NCI-H345 (cell line): Measurements from ENCODE around the gene SPATA13.
A peak's percentile ranks its signal among the peaks of the same experiment; 100 is the strongest.
"Not testable (repeated sequence)": the region's sequence is repeated elsewhere in the genome, so short reads cannot be mapped to it uniquely, and the experiment has no call there.

ENCODE experiments used
- DNase-seq: peaks from one replicate; lab custom pipeline; 2025; lab: John Stamatoyannopoulos, UW

The SPATA13 gene

GRCh38 chr13:24160458-24161009 lies at the start of gene SPATA13:
Gene SPATA13 (plus strand): TSS chr13:24160720. CDS start chr13:24222930, 62,210 bp downstream.
- peak; percentile 91 for DNase-seq

- no peak for DNase-seq
These were observed 47.7 kb upstream of the SPATA13 start for GRCh38 chr13:24112791-24113190.

GRCh38 chr13:24115671-24116070 lies 44.8 kb upstream of the SPATA13 start:
- DNase-seq, result no peak

GRCh38 chr13:24116131-24116530 lies 44.4 kb upstream of the SPATA13 start:
- no peak for DNase-seq

DNA sequence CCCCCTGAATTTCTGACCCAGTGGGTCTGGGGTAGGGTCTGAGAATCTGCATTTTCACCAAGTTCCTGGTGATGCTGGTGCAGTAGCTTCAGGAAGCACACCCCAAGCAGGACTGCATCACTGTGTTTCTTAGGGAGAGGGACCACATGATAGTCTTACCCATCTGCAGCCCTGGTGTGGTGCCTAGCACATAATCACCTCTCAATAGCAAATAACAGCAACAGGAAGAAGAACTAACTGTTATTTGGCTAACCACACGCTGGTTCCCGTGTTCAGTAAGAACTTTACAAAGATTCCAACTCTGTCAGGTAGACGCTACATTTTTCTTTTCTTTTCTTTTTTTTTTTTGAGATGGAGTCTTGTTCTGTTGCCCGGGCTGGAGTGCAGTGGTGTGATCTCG lies 41.9 kb upstream of the SPATA13 start:
- no peak for DNase-seq

DNA sequence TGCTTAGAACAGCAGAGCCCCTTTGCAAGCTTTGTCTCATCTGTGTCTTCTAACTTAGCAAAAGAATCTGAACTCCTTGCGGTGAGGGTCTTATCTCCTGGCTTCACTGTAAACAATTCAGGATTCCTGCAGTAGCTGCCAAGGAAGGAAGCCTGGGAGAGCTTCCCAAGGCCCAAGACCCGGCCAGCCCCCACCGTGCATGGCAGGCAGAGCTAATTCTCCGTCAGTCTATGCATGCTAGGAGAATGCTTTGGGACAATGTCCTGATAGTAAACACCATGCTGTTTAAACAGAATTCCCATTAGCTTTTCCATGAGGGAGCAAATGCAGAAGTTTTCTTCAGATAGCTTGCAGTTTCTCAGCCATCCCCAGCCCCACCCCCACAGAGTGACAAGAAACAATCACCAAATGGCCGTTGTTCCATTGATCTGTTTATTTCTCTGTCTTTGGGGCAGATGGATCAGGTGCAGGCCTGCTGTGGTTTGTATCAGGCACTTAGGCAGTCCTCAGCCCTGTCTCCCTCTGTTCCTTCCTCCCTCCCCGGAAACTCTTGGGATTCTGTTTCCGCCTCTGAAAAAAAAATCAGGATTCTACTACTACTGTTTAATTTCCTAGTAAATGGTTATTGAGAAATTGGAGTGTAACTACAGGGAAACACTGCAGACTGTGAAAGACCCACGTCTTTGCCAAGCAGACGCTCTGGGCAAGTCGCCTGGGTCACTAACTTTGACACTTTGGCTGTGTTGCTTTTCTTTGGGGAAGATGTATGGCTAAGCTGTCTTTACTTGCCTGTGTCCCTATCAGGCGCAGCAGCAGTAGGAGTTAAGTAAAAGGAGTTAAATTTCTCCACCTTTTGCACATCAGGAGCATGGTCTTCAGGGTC lies 40.7 kb upstream of the SPATA13 start:
- DNase-seq, result no peak

DNA sequence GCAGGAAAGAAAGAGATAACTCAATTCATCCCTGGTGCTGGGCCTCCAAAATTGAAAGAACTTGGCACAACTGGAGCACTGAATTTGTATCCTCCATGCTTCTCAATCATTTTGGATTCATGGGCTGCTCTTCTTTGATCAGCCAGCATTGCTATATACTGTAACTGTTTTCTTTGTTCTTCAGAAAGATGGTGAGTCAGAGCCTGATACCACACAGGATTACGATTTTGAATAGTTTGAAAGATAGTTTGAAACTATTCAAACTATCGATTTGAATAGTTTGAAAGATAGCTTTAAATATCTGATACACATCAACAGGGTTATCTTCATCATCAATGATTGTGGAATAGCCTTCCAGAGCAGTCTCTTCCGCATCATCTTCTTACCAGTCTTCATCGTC lies 38.5 kb upstream of the SPATA13 start:
- not testable (repeated sequence) for DNase-seq

DNA sequence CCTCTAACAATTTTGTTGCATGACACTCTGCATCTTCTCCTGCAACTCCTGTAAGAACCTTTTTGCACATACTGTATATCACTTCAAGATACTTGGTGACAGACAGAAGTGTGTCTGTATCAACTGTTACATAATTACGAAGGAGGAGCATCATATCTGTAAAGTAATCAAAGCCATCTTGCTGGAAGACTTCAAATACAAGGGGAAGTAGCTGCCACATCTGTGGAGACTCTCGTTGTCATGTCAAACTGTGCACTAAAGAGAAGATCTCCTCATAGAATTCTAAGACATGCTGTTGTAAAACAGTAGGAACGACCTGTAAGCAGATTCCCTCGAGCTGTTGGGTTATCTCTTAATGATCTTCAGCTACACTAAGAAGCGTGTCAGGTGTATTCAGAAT lies 38.0 kb upstream of the SPATA13 start:
- DNase-seq, result no peak

DNA sequence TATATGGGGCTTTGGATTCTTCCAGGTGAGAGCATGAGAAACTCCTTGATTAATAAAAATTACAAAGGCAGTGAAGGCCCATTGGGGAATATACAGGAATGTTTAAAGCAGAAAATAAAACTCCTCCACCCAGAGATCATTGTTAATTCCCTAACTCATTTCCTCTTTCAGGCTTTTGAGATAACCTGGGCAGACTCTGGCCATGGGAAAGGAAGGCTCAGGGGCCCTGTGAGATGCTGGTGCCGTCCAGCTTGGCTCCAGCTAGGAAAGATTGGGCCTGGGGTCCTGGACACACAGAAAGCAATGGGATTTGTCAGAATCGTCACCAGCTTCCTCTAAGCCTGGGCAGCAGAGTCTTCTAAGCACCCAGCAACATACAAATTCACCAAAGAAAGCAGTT lies 36.8 kb upstream of the SPATA13 start:
- DNase-seq, result no peak

DNA sequence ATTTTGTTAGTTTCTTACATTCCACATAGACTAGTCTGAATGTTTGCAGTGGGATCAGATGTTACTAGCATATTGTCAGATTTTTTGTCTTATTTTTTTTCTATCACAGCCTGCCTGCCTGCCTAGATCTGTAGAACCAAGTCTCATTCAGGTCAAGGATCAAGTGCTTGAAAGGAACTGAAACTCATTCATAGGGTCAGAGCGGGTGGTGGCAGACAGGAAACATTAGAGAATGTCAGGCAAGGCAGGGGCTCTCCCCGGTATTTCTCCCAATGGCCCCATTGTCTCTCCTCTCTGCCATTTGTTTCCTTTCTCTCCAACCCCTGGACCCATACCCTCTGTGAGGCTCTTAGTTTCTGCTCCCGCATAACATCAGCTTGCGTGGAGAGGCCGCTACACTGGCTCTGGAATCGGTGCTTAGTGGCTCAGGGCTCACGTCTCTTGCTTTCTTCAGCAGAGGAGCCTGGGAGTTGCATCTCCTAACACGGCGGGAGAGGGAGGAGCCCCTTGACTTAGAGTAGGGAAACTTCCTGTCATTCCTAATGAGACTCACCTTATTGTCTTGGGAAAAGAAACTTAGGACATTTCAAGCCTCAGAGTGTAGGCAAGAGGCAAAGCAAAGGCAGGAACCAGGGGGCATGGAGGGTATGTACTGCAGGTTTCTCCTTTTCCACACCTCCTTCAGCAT lies 35.6 kb upstream of the SPATA13 start:
- DNase-seq, result no peak

DNA sequence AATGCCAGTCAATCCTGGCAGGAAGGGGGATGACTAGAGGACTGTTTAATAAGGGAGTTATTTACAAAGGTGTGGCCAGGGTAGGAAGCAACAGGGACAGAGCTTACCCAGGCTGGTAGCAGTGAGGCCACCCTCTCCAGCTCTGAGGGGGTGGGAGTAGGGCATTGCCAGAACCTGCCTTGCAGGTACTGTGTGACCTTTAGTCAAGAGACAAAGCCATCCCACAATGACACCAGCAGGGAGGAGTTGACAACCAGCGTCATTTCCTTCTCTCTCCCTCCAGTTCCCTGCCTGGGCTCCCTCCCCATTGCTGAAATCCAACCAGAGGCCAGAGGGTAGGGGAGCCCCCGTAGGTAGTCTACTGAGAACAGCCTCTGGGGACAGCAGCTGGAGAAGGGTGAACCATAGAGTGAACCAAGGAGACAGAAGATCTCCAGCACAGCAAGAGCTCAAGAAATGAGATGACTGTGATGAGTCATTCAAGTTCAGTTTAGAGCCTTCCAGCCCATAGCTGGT lies 33.3 kb upstream of the SPATA13 start:
- no peak for DNase-seq

- no peak for DNase-seq
These were observed 32.4 kb upstream of the SPATA13 start for GRCh38 chr13:24128112-24128511.

GRCh38 chr13:24128962-24129361 lies 31.6 kb upstream of the SPATA13 start:
- no peak for DNase-seq

DNA sequence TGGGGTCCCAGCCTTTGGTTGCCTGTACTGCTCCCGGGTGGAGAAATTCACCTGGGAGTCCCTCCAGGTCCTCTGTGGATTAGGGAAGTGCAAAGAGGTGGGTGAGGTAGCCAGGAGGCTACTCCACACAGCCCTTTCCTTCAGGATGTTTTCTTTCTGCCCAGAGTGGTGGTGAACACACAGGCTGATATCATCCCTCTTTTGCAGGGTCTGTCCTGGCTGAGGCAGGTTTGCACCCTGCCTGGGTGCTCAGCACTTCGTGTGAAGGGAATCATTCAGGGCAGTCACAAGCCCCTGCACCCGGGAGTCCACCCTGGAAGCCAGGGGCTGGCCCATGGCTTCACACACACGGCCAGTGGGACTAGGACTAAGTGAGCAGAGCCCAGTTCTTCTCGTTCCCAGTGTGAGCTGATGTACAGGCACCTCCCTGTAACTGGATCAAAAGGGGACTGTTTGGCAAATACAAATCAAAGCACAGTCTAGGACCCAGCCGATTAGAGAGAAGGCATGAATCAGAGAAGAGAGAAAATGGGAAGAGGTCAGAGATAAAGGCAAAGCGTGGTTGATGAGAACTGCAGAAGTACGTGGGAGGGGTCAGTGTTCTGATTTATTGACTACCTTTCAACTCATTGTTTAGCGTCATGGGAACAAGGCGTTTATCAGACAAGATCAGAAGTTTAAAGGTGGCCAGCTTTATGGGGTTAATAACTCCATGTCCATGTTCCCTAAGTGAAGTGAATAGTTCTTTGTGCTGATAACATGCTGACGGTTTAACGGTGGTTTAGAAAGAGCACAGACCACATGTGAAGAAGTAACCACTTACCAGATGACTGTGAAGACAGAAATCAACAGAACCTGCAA lies 30.4 kb upstream of the SPATA13 start:
- no peak for DNase-seq

DNA sequence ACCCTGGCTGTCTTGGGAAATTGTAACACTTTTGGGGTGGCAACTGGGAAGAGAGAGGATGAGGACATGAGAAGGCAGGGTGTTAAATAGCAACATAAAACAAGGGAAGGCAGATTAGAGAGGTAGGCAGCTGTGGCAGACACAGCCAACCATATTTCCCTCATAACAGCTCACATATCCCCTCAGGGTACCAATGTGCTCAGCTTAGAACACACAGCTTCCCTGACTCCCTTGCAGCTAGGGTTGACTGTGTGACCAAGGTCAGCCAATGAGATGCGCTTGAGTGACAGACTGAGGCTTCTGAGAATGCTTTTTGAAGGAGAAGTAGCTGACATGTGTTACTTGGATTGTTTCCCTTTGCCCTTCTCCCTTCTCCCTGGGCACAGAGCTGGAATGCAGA lies 28.8 kb upstream of the SPATA13 start:
- DNase-seq, result no peak

DNA sequence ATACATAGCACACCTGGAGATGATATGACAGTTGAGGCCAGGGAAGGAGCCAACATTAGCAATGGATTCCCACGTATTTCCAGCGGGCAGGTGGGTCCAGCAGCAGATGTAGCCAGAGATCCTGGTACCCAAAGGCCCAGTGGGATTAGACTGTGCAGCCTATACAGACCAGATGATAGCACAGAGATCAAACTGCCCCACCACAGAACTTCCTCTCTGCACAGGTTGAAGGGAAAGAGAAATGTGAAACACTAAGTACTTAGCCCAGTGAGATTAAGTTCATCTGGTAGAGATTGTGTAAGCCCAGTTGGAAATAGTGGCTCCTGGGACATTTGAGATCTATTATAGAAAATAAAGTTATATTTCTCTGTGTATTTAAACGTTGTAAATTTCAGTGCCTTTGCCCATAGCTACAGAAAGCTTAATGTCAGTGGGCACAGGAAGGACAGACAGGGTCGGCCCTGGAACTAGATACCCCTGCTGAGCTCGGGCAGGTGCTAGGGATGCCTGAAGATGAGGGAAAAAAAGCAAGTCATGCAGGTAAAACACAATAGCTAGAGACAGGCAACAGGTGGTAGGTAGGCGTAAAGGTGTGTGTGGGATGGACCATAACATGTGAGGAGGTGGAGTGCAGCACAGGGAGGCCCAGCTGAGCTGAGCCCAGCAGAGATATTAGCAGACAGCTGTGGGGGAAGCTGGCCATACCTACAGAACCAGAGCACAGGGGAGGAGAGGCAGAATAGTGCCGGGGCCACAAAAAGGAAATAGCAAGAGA lies 27.3 kb upstream of the SPATA13 start:
- peak; percentile 12 for DNase-seq

DNA sequence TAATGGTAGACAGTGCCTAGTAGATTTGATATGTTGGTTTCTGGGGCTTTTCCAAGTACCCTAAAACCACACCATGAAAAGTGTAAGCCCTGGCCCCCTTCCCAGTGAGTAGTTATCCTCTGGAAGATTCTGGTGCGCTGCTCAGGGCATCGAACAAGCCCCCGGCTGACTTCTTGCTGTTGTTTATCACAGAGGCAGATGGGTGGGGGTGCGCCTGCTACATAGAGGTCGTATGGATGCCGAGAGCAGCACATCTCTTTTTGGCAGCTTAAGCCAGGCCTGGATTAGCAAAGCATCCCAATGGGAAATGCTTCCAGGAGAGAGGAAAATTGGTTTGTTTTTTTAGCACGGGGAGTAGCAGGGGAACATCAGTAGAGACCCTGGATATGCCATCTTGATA lies 26.3 kb upstream of the SPATA13 start:
- DNase-seq, result no peak

DNA sequence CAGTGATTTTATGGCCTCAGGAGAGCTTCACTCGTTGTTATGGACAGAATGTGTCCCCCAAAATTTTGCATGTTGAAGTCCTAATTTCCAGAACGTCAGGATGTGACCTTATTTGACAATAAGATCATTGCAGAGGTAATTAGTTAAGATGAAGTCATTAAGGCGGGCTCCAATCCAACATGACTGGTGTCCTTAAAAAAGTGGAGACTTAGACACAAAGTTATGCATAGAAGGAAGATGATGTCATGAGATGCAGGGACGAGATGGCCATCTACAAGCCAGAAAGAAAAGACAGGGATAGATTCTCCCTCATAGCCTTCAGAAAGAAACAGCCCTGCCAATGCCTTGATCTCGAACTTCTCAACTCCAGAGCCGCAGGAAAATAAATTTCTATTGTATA lies 25.8 kb upstream of the SPATA13 start:
- DNase-seq, result no peak

- no peak for DNase-seq
These were observed 24.7 kb upstream of the SPATA13 start for GRCh38 chr13:24135674-24136300.

DNA sequence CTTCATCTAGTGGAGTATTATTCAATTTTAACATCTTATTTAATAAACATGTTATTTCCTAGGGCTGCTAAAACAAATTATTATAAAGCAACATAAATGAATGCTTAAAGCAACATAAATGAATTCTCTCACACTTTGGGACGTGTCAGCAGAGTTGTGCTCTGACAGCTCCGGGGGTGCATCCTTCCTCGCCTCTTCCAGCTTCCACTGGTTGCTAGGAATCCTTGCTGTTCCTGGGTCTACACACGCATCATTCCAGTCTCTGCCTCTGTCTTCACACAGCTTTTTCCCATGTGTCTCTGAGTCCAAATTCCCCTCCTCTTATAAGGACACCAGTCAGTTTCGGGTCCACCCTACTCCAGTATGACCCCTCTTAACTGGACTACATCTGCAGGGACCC lies 21.6 kb upstream of the SPATA13 start:
- no peak for DNase-seq
